HG03460 (cell line): ENCODE results near the gene SSX2IP.

Experiments
- ATAC-seq: cut with Tn5 transposase; IDR thresholded peaks from one replicate; pipeline ENCODE4 v1.9.1; 2021; ENCODE audit not compliant: unreplicated experiment

SSX2IP gene

DNA sequence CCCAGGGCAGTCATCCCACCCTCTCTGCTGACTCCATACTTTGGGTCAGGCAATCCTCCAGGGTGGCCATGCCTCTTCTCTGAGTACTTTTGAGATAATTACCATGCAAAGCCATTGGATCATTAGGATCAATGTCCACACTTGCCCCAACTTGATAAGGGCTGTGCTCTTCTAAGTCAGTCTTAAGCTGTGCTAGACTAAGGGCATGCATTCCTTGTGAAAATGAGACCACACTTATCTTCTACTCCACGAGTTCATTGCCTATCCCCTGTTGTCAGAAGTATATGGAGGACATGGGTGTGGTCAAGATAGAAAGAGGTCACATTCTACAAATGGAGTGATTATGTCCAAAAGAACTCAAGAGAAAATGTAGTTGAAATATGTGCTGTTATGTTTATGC lies 18.9 kb upstream of the SSX2IP start:
- ATAC-seq: no peak

DNA sequence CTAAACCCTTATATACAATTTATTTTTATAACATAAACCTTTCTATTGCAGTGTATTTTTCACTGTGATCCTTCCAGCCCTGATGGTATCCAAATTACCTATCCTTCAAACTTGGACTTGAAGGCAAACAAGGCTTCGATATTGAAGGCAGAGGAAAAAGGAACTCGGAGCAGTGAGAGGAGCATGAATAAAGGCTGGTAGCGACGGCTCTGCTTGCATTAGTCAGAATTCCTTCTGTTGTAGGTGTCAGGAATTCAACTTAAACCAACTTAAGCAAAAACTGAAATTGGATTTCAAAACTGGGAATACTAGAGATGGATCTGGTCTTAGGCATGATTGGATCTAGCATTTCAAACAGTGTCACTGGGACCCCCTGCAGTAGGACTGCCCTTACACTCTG lies 17.8 kb upstream of the SSX2IP start:
- no peak for ATAC-seq

DNA sequence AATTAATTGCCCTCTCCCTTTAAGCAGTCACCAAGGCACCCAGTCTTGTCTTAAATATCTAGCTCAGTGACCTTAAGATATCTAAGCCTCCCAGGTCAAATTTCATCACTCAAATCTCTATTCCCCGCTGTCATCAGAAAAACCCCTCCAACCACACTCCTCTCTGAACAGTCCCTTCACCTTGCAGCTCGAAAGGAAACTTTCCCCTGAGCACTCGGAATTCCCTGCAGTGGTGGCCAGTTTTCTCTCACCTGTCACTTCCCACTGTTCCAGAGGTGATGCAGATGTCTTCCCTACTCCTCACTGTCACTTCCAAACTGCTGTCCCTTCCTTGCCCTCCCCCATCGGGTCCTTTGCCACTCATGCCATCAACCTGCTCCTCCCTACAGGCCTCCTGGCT lies 15.3 kb upstream of the SSX2IP start:
- ATAC-seq: no peak

DNA sequence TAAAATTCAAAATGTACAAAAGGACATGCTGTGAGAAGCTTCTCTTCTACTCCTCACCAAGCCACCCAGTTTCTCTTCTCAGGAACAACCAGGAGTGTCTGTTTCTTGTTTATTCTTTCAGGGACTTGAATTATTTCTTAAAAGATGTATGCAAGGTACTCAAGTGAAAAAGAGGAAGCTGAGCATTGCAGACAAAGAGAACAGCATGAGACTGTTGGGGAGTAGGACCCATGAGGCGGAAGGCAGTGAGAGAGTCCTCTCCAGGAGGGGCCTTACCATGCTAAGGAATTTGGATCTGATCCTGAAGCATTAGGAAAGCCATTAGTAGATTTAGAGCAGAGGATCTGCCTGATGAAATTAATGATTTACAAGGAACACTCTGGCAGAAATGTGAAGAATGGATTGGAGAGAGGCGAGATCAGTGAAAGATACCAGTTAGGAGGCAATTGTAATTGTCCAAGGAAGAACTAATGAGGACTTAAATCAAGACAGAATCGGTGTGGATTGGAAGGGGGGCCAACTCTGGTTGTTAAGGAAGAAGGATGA lies 14.7 kb upstream of the SSX2IP start:
- ATAC-seq: no peak

DNA sequence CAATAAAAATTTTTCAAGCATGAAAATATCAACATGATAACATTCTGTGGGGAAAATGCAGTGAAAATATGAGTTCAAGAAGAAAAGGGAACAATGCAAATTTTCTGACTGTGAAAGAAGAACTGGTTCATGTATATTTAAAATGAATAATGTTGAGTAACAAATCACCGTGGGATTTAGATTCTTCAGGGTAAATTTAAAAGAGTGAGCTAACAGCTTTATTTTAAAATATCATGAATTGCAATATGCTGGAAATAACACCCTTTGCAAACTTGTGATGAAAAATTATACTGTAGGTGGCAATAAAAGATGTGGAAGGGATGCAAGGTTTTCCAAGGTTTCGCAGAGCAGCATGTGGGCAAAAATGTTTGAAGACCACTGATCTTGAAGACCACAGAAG lies 13.2 kb upstream of the SSX2IP start:
- no peak for ATAC-seq

DNA sequence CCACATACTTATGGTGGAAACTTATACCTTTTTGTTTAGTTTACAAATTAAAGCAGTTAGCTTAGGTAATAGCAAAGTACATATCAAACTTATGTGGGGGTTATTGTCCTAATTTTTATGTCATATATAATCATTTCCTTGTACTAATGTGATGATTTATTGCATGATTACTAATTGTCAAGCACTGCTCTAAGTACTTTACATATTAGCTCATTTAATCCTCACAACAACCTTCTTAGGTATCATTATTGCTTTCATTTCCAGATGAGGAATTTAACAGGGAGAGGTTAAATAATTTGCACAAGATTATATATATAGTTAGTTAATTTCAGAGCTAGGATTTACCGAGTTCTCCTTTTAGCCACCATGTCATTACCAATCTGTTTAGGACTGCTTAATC lies 11.9 kb upstream of the SSX2IP start:
- no peak for ATAC-seq

DNA sequence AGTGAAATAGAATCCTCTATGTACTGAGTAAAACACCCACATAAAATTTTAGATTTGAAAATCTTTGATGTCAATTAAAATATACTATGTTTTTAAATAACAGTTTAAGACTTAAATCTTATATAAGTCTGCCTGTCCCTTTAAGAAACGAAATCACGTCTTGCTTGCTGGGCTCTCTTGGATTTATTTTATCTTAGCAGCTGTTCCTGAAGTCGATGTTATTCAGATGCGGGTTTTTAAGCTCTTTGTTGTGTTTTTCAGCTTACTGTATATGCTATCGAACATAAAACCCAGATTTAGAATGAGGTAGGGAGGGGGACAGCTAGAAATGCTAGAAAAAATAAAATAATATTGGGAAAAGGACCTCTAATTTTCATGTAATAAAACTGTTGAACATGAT lies 11.1 kb upstream of the SSX2IP start:
- no peak for ATAC-seq

DNA sequence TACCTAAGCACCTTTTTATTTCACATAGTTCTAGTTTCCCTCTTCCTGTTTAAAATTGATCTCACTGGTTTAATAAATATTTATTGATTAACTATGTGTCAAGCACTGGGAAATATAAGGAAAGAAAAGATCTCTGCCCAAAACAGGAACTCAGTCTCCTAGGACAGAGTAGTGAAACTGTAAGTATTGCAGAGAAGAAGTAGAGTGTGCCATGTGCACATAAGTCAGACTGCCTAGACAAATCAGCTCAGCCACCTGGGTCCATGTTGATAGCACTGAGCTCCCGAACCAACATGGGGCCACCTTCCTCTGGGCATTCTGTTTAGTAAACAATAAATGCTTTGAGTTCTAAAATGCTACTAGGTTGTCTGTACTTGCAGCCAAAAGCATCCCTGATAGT lies 9.8 kb upstream of the SSX2IP start:
- ATAC-seq: peak; percentile 67

DNA sequence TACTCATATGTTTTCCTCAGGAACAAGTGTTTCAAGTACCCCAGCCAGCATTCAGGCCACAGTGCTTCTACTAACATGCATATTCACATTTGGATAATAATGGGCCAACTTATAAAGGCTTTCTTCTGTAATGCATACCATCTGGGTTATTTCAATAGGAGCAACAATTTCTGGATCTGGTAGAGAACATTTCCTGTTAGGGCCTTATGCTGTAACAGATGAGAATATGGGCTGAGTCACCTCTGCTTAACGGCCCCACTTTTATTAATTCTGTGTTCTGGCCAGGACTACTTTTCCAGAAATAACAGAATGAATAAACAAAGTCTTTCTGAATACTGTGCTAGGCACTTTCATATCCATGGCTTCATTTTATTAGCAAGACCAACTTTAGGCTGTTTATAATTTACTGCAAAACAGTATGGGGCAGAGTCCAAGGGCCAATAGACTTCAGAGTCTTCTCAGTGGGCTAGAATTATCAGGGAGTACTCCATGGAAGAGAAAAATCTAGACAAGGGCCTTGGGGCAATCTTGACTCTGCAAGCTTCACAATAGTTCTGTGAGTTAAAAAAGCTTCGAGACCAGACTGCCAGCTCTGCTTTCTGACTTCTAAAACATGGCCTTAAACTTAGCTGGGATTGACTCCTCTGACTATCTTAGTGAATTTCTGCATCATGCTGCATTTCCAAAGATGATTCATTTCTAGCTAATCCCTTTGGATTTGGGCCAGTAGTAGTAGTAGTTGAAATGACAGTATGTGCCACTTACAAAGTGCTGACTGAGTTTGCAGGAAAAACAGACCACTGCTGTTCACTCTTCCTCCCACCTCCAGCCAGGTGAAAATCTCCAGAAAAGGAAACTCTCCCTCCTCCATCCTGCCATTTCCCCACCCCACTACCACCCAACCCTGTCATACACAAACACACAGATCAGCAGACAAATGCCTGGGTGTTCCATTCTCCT lies 8.2 kb upstream of the SSX2IP start:
- ATAC-seq: no peak

DNA sequence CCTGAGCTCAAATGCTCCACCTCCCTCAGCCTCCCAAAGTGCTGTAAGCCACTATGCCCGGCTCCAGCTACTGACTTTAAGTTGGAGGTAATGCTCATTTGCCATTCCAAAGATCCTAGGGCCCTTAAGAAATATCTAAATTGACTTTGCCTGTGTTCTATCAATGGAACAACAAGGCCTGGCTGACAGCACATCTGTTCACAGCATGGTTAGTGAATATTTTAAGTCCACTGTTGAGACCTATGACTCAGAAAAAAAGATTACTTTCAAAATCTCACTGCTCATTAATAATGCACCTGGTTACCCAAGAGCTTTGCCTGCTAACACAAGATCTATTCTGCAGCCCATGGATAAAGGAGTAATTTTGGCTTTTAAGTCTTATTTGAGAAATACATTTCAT lies 3.5 kb upstream of the SSX2IP start:
- ATAC-seq: no peak

DNA sequence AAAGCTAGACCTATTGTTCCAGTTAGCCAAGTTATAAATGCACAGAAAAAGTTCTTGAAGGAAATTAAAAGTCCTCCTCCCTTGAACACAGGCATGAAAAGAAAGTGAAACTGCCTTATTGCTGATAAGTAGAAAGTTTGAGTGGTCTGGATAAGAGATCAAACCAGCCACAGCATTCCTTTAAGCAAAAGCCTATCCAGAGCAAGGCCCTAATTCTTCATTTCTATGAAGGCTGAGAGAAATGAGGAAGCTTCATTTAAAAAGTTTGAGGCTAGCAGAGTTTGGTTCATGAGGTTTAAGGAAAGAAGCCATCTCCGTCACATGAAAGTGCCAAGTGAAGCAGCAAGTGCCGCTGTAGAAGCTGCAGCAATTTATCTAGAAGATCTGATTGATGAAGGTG lies 2.7 kb upstream of the SSX2IP start:
- ATAC-seq: no peak

DNA sequence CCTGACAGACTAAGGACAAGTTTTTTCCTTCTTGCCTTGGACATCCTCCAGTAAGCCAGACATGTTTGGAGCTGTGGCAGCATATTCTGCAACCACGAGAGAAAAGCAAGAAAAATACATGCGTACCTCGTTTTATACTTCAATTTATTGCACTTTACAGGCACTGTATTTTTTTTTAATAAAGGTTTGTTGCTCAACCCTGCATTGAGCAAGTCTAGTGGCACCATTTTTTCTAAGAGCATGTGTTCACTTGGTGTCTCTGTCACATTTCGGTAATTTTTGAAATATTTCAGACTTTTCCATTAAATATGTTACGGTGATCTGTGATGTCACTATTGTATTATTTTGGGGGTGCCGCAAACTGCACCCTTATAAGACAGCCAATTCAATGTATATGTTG lies 2.1 kb upstream of the SSX2IP start:
- ATAC-seq: no peak

DNA sequence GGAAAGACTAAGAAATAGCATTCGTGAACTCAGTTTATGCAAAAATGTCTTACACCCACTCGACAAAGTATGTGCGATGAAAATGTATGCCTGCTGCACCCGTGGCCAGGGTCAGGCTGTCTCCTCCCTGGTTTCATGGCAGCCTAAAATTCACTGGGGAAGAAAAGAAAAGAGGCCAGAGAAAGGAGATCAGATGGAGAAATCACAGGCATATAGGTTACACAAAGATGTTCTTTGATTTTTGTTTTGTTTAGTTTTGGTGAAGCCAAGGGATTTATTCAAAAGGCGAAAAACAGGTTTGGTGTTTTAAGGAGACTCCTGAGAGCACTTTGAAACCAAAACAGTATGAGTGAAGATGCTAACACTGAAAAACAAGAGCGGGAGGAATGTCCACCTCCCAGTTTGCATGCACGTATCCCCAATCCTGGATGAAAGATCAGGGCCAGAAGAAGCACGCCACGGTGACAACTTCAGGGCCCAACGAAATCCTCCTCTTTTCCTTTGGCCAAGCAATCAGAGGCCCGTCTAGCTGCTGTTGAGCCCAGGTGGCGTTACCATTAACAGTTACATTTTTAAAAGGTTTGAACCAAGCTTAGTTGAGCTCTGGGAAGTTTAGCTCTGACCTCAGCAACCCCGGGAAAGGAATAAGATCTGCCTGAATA lies 992 bp upstream of the SSX2IP start:
- ATAC-seq: no peak

DNA sequence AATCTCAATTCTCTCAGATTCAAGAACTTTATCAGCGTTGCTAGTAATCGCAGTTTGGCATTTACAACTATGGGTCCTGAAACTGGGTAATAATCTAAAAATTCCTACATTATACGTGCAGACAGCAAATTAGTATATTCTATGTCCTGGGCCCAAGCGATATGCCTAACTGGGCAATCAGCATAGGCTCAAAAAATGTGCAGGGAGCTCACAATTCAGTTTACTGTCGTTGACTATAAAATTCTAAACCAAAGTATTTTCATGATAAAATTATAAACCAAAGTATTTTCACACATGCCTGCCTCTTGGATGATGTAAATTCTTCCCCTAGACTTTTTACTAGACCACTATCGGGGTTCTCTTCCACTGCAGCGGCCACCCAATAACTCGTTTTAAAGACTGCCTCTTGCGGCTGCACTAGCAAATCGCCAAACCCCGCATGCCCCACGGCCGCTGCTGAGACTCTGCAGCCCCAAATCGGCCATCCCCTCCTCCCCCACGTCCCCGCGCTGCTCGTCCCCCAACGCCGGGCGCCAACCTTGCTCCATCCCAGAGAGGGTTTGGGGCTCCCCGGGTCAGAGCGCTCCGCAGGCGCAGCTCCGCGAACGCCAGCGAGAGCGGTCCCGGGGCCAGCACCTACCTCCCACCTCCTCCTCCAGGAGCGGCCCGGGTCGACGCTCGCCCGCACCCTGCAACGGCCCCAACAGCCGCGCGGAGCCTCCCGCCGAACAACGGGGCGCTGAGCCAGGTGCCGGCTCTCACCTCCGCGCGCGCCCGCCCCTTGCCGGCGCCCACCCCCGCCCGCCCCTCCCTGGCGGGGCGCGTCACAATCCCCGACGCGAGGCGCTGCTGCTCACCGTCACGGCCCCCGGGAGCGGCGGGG lies 506 bp downstream of the SSX2IP start:
- ATAC-seq: peak; percentile 26

DNA sequence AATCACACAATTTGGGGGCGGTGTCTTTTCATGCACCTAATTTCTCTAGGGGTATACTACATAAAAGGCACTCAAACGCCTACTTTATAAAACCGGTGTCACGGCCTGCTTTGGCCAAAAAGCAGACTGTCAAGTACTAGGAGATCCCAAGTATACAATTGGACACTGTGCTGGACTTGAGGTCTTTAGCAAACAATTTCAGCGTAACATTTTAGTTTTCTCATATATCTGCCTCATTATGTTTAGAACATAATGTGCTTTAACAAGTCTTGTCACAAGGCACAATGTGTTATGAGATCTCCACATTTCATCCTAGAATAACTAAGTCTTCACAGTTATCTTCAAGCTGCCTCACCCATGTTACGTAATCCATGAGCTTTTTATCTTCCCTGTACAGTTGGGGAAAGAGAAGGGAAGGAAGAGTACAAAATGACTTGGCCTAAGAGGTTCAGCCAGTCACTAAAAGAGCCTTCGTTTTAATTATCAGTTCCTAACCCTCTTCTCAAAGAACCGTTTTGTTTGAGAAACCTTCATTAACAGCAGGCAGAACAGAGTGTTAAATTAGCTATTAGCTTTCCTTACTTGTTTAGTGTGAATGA lies 1.7 kb downstream of the SSX2IP start:
- no peak for ATAC-seq

DNA sequence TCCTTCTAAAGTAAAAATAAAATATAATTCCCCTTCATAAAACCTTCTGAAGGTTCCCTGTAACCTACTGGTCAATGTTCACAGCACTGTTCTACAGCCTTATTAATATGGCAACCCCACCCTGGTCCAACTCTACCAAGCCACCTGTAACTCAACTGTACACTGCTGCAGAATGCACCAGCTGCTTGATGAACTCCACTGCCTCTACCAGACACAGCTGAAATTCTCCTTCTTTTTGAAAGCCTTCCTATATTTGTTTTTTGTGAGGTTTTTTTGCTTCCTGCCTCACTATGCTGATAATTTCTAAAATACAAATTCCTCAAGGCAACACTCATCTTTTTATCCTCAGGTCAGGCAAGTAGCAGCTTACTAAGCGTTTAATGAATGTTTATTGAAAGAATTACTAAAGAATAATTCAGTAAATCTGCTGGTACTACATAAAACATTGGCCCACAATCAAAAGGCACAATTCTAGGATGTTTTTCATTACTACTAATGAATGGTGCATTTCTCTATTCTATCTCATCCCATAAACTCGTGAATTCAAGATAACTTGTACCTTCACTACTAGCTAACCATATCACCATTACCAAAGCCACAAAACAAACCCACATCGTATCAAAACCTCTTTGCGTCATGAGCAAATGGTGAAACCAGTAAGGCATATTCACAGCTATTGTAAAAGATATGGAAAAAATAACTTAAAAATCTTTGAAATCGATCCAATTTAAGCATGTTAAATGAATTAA lies 2.4 kb downstream of the SSX2IP start:
- no peak for ATAC-seq

DNA sequence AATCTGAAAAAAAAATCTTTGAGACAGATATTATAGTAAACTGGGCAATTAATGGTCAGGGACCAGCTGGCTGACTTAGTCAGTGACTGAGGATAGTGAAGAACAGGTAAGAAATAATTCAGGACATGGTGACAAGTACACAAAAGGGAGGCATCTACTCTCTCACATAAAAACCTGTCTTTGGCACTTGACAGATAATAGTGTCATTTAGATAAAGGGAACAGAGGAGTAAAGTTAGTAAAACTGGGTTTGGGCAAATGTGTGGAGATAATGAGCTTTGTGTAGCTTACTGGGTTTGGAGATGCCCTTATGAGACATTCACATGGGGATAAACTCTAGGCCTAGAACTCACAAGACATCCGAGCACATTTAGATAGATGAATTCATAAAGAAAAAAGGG lies 4.0 kb downstream of the SSX2IP start:
- ATAC-seq: no peak

DNA sequence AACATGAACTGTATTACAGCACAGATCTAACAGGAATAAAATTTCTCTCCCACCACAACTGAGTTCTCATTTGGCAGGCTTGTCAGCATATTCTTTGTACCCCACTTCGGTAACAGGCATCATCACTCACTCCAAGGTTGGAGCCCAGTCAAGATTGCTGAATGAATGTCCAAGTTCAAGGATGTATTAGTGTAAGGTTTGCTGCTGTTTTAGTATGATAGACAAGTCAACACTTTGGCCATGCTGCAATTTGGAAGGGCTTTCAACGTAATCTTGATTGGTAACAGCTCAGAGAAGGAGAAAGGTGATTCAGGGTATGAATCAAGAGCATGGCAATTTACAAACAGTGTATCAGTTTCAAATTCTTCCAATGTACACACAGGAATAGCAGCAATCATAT lies 6.8 kb downstream of the SSX2IP start:
- no peak for ATAC-seq

DNA sequence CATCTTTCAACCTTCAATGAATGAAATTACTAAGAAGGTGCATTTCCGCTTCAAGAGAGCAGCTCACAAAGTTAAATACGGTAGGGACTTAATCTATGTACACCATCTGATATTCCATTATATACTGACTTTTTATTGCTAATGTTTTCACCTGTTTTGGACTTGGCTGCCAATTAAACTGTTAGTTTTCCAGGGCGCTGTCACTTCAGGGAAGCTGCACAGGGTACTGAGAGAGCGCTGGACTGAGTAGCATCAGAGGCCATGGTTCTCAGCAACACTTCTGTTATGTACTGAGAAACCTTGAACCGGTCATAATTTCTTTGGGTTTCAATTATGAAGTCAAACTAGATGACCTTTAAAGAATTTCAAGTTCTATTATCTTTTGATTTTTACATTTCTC lies 8.2 kb downstream of the SSX2IP start:
- ATAC-seq: no peak

DNA sequence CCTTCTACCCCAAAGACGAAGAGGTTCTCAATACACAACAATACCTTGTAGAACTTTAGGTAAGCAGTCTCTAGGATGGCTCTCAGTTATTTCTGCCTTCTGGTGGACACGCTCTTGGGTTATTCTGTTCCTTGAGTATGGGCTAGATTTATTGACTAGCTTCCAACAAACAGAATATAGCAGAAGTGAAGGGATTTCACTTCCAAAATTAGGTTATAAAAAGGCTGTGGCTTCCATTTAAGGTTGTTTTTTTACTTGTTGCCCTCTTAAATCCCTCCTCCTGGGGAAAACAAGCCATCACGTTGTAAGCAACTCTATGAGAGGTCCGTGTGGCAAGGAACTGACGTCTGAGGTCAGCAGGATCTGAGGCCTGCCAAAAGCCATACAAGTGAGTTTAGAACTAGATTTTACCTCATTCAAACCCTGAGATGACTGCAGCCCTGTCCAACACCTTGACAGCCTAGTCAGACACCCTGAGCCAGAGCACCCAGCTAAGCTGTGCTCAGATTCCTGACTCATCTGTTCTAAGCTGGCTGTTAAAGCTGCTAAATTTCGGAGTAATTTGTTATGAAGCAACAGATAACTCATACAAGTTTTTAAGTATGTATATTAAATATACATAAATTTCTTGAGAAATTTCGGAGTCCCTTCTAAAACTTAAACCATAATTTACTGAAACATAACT lies 12.7 kb downstream of the SSX2IP start:
- no peak for ATAC-seq
